Heart left ventricle (tissue), 16 donors: ENCODE measurements around the gene PKNOX2. TPM values are rescaled to one million over a fixed set of nuclear protein-coding genes. Genes with fewer than 3 reads are reported as not detected.
A peak's percentile ranks its signal among the peaks of the same experiment; 100 is the strongest.

ENCODE experiments used
- ATAC-seq, 4 donors: fragments of 200-7000 bp; cut with Tn5 transposase; one replicate each; pipeline ENCODE4 v1.9.1; 2020 to 2022; ENCODE audit warnings: moderate library complexity in 4 of 4, mild to moderate bottlenecking in 3 of 4, moderate number of reproducible peaks in 1 of 4
- DNase-seq, 5 donors: peaks; one replicate each; pipeline ENCODE4 v3.0.0-alpha.2; 2020
- H3K27ac ChIP-seq, 12 donors: fragments of 200-600 bp; sonication (generic) in 4 of 12; one replicate each; pipeline versions ENCODE4 v1.5.0 to v1.8.0; 2016 to 2022; ENCODE audit warnings: mild to moderate bottlenecking in 2 of 12
- H3K27me3 ChIP-seq, 9 donors: fragments of 200-600 bp; sonication (generic) in 2 of 9; one replicate each; pipeline versions ENCODE4 v1.5.1 to v1.8.0; 2016 to 2022; ENCODE audit warnings: mild to moderate bottlenecking in 3 of 9
- H3K36me3 ChIP-seq, 9 donors: fragments of 200-600 bp; sonication (generic) in 2 of 9; one replicate each; pipeline versions ENCODE4 v1.5.0 to v1.8.0; 2018 to 2022; ENCODE audit warnings: mild to moderate bottlenecking in 2 of 9
- H3K4me1 ChIP-seq, 12 donors: fragments of 200-600 bp; sonication (generic) in 4 of 12; one replicate each; pipeline versions ENCODE4 v1.5.0 to v1.8.0; 2016 to 2022; ENCODE audit warnings: mild to moderate bottlenecking in 3 of 12
- H3K4me3 ChIP-seq, 12 donors: fragments of 200-600 bp; sonication (generic) in 4 of 12; one replicate each; pipeline versions ENCODE4 v1.5.0 to v1.8.0; 2017 to 2022; ENCODE audit warnings: mild to moderate bottlenecking in 9 of 12, moderate library complexity in 4 of 12
- H3K9me3 ChIP-seq, 12 donors: fragments of 200-600 bp; sonication (generic) in 4 of 12; one replicate each; pipeline versions ENCODE4 v1.5.0 to v1.8.0; 2016 to 2022; ENCODE audit warnings: mild to moderate bottlenecking in 1 of 12
- POLR2A ChIP-seq, 2 donors: fragments of 450-650 bp; IDR thresholded peaks; one replicate each; pipeline ENCODE4 v1.6.1; 2017; ENCODE audit warnings: antibody characterized with exemption in 2 of 2, mild to moderate bottlenecking in 2 of 2, moderate library complexity in 2 of 2
- WGBS, 4 donors: extraction: QIAGEN DNeasy Blood & Tissue Kit in 2 of 4; methylation state at CpG; one replicate each; pipeline versions ENCODE4 v1.1.5 to v1.1.7; 2013 to 2018; 5-methylcytosine and 5-hydroxymethylcytosine counted together
- intact Hi-C, 10 donors: fragments of 100-400 bp; cut with DNase I; formaldehyde crosslinking; loops; one replicate each; pipeline versions ENCODE4 v1.11.1 to v1.14.2; 2022
- polyA plus RNA-seq, 2 donors: library from polyadenylated mRNA; stranded (reverse); fragments of 200-250 nt; gene quantifications; one replicate each; pipeline ENCODE4 v1.2.3, GENCODE V29; 2013
- total RNA-seq, 9 donors: library from RNA; depleted of rRNA in 2 of 9; stranded (reverse); fragments of >200 nt in 2 of 9; fragmentation: NEBNext Ultra II Directional in 3 of 9; extraction: Animal tissue kit (Norgen Biotek cat#: 25700) in 3 of 9; gene quantifications; one replicate each; pipeline versions ENCODE4 v1.1.0 to v1.2.4, GENCODE V29; 2016 to 2023
- TF ChIP-seq, protein P1 (sequence below), 12 donors: fragments of 200-600 bp; sonication (generic) in 4 of 12; IDR thresholded peaks; one replicate each; pipeline versions ENCODE4 v1.5.0 to v1.8.0; 2018 to 2022; ENCODE audit warnings: antibody characterized with exemption in 12 of 12, mild to moderate bottlenecking in 5 of 12
- donor health status: ischemic (EF 13 %, LVEDD 7.1; RV severe dilation, severe dysfunction).
- donor health status: healthy with polysubstance abuse.
- donor health status: DM: no; HTN: yes; CAD: no.
- donor health status: DM: no; HTN: no; CAD: no.
- donor health status: ischemic (EF 25% LVEDD 6.9; RV normal size, moderate dysfunction).
- donor health status: ischemic (EF 25% LVEDD 5.7; RV mildly dilated, moderate dysfunction).
- donor health status: healthy.
- donor health status: DM: yes; HTN: yes; CAD: no.
- donor health status: ischemic (EF 35%, LVEDD 5.7; RV mildly dilated, moderate dysfunction).
- donor health status: nonischemic (EF 11% LVEDD 7.7; RV severe dilation, severe dysfunction).
- donor health status: DM: yes; HTN: yes; CAD: no.
- donor health status: PGD.
- donor health status: ischemic (EF 29% LVEDD 5.4; RV normal size, mild dysfunction).
- donor health status: nonischemic (EF 23%, LVEDD 6.1; RV moderate dilation, normal function).

The PKNOX2 gene
- total and polyA plus RNA-seq, 11 donors: 3.1 to 9.4 (median 4.5) TPM

GRCh38 chr11:125401235-125401634 lies 236.7 kb downstream of the PKNOX2 start:
- DNase-seq (no peak), ATAC-seq (no peak)
- 70 to 79% (median 73%) methylated on average over 12 of the region's 12 CpGs for WGBS, 4 donors
- intact Hi-C loops: loop anchor here in 8 of 10 donors (5.0 to 10.0 kb wide), 7 partner anchors 49 to 446 kb away; partner anchors contain the start of genes PKNOX2 (in 5 of the 8) and CCDC15 (in 1 of the 8)
- H3K9me3 ChIP-seq: no peaks in the 10 kb centered on the region
- H3K27me3 ChIP-seq: no peaks in the 10 kb centered on the region
- TF ChIP-seq, protein P1, sequence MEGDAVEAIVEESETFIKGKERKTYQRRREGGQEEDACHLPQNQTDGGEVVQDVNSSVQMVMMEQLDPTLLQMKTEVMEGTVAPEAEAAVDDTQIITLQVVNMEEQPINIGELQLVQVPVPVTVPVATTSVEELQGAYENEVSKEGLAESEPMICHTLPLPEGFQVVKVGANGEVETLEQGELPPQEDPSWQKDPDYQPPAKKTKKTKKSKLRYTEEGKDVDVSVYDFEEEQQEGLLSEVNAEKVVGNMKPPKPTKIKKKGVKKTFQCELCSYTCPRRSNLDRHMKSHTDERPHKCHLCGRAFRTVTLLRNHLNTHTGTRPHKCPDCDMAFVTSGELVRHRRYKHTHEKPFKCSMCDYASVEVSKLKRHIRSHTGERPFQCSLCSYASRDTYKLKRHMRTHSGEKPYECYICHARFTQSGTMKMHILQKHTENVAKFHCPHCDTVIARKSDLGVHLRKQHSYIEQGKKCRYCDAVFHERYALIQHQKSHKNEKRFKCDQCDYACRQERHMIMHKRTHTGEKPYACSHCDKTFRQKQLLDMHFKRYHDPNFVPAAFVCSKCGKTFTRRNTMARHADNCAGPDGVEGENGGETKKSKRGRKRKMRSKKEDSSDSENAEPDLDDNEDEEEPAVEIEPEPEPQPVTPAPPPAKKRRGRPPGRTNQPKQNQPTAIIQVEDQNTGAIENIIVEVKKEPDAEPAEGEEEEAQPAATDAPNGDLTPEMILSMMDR (IDR thresholded peaks at IDR 0.05): no peak
- TF ChIP-seq POLR2A (IDR thresholded peaks at IDR 0.05): no peak
- H3K36me3 ChIP-seq: peaks cover 0 to 14% (median 5%) of the 10 kb centered on the region in 9 donors
- H3K4me1 ChIP-seq: peaks cover 0 to 16% (median 5%) of the 10 kb centered on the region in 12 donors
- no peak overlapping the region for H3K27ac ChIP-seq
- H3K4me3 ChIP-seq: no peak overlapping the region

- intact Hi-C loops: loop anchor here in 8 of 10 donors (5.0 to 10.0 kb wide), 7 partner anchors 49 to 447 kb away; partner anchors contain the start of genes PKNOX2 (in 5 of the 8) and CCDC15 (in 1 of the 8)
- no peaks in the 10 kb centered on the region for H3K9me3 ChIP-seq
- ATAC-seq (peak in 1 of 4 donors; percentile 12), DNase-seq (peak in 1 of 5 donors; percentile 40)
- no peak overlapping the region for H3K27ac ChIP-seq
- no peaks in the 10 kb centered on the region for H3K27me3 ChIP-seq
- 75 to 81% (median 78%) methylated on average over 11 of the region's 11 CpGs for WGBS, 4 donors
- TF ChIP-seq POLR2A (IDR thresholded peaks at IDR 0.05): no peak
- TF ChIP-seq, protein P1 (IDR thresholded peaks at IDR 0.05): no peak
- H3K4me1 ChIP-seq: peaks cover 0 to 16% (median 5%) of the 10 kb centered on the region in 12 donors
- H3K4me3 ChIP-seq: no peak overlapping the region
- H3K36me3 ChIP-seq: peaks cover 0 to 14% (median 5%) of the 10 kb centered on the region in 9 donors
These were observed 237.2 kb downstream of the PKNOX2 start for GRCh38 chr11:125401746-125402145.

DNA sequence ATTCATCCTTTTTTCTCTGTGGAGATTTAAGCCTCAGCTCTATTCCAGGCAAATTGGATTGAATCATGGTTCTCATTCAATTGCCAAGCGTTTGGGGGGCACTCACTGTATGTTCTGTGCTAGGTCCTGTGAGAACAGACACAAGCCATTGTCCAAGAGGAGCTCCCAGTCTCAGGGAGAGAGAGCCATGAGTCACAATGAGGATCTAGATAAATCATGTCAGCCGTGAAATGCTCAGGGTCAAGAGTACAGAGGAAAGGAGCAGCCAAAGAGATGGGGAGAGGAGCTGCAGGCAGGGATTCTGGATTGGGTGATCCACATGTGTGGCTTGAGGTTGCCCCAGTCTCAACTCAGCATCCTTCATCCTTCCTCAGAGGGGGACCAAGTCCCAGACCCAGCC lies 237.9 kb downstream of the PKNOX2 start:
- Histone ChIP-seq H3K27me3 (no peaks in the 10 kb centered on the region), H3K4me1 (peaks cover 0 to 16% (median 5%) of the 10 kb centered on the region in 12 donors), H3K27ac (no peak overlapping the region), H3K4me3 (no peak overlapping the region), H3K9me3 (no peaks in the 10 kb centered on the region), H3K36me3 (peaks cover 0 to 14% (median 5%) of the 10 kb centered on the region in 9 donors)
- DNase-seq (no peak), ATAC-seq (no peak)
- intact Hi-C loops: loop anchor here in 8 of 10 donors (5.0 to 10.0 kb wide), 7 partner anchors 50 to 448 kb away; partner anchors contain the start of genes PKNOX2 (in 5 of the 8) and CCDC15 (in 1 of the 8)
- 56 to 72% (median 62%) methylated on average over 2 of the region's 2 CpGs for WGBS, 4 donors
- TF ChIP-seq, protein P1 (IDR thresholded peaks at IDR 0.05): no peak
- TF ChIP-seq POLR2A (IDR thresholded peaks at IDR 0.05): no peak

GRCh38 chr11:125404157-125404810 lies 239.7 kb downstream of the PKNOX2 start:
- intact Hi-C loops: loop anchor here in 9 of 10 donors (1.0 to 10.0 kb wide), 14 partner anchors 27 to 449 kb away; partner anchors contain the start of genes PKNOX2 (in 6 of the 9) and CCDC15 (in 1 of the 9)
- Histone ChIP-seq H3K4me1 (peaks cover 0 to 26% (median 8%) of the 10 kb centered on the region in 12 donors), H3K36me3 (no peaks in the 10 kb centered on the region), H3K4me3 (no peak overlapping the region), H3K27me3 (no peaks in the 10 kb centered on the region), H3K9me3 (no peaks in the 10 kb centered on the region), H3K27ac (no peak overlapping the region)
- ATAC-seq (peak in 3 of 4 donors; percentile 3 to 12 (median 3)), DNase-seq (no peak)
- 47 to 64% (median 54%) methylated on average over 14 to 15 of the region's 15 CpGs for WGBS, 4 donors
- TF ChIP-seq POLR2A (IDR thresholded peaks at IDR 0.05): no peak
